Measurements from ENCODE around the gene AHNAK2.

AHNAK2 gene

DNA sequence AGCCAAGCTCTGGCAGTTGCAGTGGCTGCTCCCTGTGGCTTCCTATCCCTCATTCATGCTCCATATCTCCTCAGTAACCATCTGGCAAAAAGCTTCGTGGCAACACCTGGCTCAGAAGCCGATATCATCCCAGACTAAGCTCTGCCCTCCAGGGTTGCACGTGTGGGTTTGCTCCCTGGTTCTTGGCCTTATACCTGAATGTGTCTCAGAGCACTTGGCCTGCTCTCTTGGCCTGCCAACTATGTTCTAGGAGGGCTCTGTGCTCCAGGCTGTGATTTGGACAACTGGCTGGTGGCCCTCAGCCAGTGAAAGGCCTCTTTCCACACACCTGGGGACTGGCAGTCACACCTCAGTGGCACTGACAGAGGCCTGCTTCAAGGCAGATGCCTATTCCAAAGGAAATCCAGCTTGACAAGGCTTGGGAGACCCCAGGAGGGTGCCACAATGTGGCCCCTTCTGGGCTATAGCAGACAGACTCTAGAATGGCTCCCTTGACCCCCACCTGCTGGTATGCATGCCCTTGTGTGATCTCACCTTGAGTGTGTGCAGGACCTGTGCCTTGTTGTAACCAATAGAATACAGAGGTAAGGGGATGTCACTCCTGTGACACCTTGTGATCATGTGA is 43.0 kb downstream of the AHNAK2 start:
- DNase-seq = no peak
- no peak overlapping the region for H3K4me3 ChIP-seq (ENCODE audit: low read depth, low read length)
- H3K9me3 ChIP-seq (ENCODE audit: severe bottlenecking) = no peaks in the 10 kb centered on the region
- TF ChIP-seq, protein P1, sequence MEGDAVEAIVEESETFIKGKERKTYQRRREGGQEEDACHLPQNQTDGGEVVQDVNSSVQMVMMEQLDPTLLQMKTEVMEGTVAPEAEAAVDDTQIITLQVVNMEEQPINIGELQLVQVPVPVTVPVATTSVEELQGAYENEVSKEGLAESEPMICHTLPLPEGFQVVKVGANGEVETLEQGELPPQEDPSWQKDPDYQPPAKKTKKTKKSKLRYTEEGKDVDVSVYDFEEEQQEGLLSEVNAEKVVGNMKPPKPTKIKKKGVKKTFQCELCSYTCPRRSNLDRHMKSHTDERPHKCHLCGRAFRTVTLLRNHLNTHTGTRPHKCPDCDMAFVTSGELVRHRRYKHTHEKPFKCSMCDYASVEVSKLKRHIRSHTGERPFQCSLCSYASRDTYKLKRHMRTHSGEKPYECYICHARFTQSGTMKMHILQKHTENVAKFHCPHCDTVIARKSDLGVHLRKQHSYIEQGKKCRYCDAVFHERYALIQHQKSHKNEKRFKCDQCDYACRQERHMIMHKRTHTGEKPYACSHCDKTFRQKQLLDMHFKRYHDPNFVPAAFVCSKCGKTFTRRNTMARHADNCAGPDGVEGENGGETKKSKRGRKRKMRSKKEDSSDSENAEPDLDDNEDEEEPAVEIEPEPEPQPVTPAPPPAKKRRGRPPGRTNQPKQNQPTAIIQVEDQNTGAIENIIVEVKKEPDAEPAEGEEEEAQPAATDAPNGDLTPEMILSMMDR (IDR thresholded peaks at IDR 0.05; ENCODE audit: low read depth, low read length) = no peak
- H3K27ac ChIP-seq = no peak overlapping the region
- no peaks in the 10 kb centered on the region for H3K36me3 ChIP-seq
- no peaks in the 10 kb centered on the region for H3K27me3 ChIP-seq (ENCODE audit: insufficient read depth, low read depth, severe bottlenecking)

DNA sequence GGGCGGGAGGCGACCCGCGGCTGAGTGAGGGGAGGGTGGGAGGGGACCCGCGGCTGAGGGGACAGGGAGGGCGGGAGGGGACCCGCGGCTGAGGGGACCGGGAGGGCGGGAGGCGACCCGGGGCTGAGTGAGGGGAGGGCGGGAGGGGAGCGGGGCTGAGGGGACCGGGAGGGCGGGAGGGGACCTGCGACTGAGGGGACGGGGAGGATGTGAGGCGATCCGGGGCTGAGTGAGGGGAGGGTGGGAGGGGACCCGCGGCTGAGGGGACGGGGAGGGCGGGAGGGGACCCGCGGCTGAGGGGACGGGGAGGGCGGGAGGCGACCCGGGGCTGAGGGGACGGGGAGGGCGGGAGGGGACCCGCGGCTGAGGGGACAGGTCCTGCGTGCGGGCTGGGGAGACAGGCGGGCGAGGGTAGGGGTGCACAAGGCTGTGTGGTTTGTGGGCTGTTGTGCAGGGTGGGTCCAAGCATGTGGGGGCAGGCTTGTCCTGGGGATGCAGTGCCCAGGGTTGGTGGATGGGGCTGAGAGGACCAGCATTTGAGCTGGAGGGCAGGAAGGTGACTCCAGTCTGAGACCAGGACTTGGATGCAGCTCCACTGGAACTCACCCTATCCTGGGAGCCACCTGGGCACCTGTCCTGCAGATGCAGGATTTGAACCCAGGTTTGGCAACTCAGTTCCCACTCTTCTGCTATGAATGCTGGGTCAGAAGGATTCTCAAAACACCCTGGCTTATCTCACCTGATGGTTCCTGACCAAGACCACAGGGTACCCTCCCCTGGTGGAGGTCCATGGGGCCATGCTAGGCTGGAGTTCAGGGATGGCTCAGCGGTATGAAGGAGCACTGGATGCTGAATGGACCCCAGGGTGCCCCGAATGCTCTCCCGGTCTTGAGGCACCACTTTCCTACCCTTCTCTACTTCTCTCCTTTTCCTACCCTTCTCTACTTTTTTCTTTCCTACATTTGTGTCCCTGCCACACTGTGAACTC is 44.1 kb downstream of the AHNAK2 start:
- no peaks in the 10 kb centered on the region for H3K27me3 ChIP-seq (ENCODE audit: insufficient read depth, low read depth, severe bottlenecking)
- no peak overlapping the region for H3K4me3 ChIP-seq (ENCODE audit: low read depth, low read length)
- no peak overlapping the region for H3K27ac ChIP-seq

DNA sequence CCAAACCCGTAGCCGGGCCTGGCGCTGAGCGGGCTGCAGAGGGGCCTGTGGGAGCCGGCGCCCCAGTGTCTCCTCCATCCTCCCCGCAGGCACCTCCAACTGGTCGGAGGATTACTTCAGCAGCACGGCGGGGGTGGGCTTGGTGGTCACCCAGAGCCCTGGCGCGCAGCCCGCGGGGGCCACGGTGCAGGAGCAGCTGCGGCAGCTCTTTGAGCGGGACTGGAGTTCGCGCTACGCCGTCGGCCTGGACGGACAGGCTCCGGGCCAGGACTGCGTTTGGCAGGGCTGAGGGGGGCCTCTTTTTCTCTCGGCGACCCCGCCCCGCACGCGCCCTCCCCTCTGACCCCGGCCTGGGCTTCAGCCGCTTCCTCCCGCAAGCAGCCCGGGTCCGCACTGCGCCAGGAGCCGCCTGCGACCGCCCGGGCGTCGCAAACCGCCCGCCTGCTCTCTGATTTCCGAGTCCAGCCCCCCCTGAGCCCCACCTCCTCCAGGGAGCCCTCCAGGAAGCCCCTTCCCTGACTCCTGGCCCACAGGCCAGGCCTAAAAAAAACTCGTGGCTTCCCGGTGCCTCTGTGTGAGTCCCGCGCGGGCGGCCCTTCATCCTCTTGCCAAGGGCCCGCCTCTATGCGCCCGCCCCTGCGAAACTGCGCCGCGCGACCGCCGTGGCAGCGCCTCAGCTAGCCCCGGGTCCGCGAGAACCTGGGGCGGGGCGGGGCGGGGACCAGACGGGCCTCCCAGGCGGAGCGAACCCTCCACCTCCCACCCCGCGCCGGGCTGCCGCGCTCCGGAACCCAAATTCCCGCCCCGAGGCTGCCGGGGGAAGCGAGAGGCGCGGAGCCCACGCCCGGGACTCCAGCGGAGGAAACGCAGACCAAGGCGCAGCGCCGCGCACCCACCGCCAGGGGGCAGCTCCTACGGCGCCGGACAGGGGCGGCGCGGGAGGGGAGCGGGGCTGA is 45.2 kb downstream of the AHNAK2 start:
- Histone ChIP-seq H3K27ac (peak overlapping the region; percentile 81), H3K27me3 (ENCODE audit: insufficient read depth, low read depth, severe bottlenecking) (no peaks in the 10 kb centered on the region), H3K4me3 (ENCODE audit: low read depth, low read length) (peak overlapping the region; percentile 34), H3K9me3 (ENCODE audit: severe bottlenecking) (no peaks in the 10 kb centered on the region), H3K36me3 (no peaks in the 10 kb centered on the region)
- TF ChIP-seq, protein P1 (IDR thresholded peaks at IDR 0.05; ENCODE audit: low read depth, low read length) = peak; percentile 84
- DNase-seq = peak; percentile 86

More for the DNA sequence above, 44.1 kb downstream of the AHNAK2 start:
- Histone ChIP-seq H3K9me3 (ENCODE audit: severe bottlenecking) (no peaks in the 10 kb centered on the region), H3K36me3 (no peaks in the 10 kb centered on the region)
- no peak for DNase-seq
- TF ChIP-seq, protein P1 (IDR thresholded peaks at IDR 0.05; ENCODE audit: low read depth, low read length) = no peak

DNA sequence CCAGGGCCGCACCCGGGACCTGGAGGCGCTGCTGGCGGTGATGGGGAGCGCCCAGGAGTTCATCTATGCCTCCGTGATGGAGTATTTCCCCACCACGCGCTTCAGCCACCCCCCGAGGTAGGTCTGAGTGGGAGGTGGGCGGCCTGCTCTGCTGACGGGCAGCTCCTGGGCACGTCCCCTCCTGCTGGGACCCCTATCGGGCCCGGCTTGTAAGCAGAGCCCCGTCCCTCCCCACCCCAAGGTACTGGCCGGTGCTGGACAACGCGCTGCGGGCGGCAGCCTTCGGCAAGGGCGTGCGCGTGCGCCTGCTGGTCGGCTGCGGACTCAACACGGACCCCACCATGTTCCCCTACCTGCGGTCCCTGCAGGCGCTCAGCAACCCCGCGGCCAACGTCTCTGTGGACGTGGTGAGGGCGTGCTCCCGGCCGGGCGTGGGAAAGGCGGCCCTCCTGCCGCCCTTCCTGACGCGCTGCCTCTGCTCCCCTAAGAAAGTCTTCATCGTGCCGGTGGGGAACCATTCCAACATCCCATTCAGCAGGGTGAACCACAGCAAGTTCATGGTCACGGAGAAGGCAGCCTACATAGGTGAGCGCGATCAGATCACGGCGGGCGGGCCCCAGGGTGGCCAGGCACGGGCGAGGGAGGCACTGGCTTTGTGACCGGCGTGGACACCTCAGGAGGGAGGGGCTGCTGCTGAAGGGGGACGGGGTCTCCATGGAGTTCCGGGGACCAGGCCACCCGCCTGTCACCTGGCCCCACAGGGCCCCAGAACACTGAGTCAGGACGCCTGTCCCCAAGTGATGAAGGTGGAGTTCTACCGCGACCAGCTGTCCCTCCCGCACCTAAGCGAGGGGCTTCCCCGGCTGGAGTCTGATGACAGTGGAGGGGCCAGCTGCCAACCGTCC is 46.2 kb downstream of the AHNAK2 start:
- DNase-seq = no peak

More for the DNA sequence above, 46.2 kb downstream of the AHNAK2 start:
- Histone ChIP-seq H3K4me3 (ENCODE audit: low read depth, low read length) (no peak overlapping the region), H3K9me3 (ENCODE audit: severe bottlenecking) (no peaks in the 10 kb centered on the region), H3K27ac (peak overlapping the region; percentile 38; the same call in 1 of the 2 replicates), H3K36me3 (no peaks in the 10 kb centered on the region), H3K27me3 (ENCODE audit: insufficient read depth, low read depth, severe bottlenecking) (no peaks in the 10 kb centered on the region)
- TF ChIP-seq, protein P1 (IDR thresholded peaks at IDR 0.05; ENCODE audit: low read depth, low read length) = no peak

Measured in WERI-Rb-1 (cell line).